CD4-positive, alpha-beta T cell treated with Interleukin-17A for 1 hour (primary cell): Measurements from ENCODE around the gene ACVRL1.
A peak's percentile ranks its signal among the peaks of the same experiment; 100 is the strongest.
"Not testable (repeated sequence)": the region's sequence is repeated elsewhere in the genome, so short reads cannot be mapped to it uniquely, and the experiment has no call there.

Experiments
- DNase-seq: peaks from one replicate; pipeline ENCODE4 v3.0.0-alpha.2; 2020

ACVRL1 gene

GRCh38 chr12:51874486-51874885, 32.8 kb upstream of the ACVRL1 start:
- no peak for DNase-seq

DNA sequence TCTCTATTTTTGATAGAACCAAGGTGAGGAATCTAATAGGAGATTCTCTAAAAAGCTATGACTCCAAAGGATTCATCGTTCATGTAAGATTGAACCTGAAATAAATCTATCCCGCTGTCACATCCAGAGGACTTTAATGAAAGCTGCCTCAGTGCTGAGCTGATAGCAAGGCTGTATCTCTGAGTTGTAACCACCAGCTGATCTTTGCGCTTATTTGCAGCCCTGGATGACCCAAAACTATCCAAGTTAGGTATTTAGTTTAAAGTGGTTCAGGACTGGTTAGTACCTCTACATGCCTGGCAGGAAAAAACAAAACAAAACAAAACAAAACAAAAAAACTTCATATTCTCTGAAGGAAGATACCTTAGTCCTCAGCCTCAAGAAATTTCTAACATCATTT, 28.2 kb upstream of the ACVRL1 start:
- no peak for DNase-seq

DNA sequence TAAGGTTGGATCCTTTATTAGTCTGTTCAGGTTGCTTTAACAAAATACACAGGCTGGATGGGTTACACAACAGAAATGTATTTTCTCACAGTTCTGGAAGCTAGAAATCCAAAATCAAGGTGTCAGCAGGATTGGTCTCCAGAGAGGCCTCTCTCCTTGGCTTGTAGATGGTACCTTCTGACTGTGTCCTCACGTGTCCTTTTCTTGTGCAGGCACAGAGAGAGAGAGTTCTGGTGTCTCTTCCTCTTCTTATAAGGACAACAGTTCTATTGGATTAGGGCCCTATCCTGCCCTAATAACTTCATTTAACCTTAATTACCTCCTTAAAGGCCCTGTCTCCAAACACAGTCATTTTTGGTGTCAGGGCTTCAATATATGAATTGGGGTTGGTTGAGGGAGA, 24.0 kb upstream of the ACVRL1 start:
- DNase-seq, result no peak

- no peak for DNase-seq
These were observed 23.2 kb upstream of the ACVRL1 start for GRCh38 chr12:51883998-51884675.

GRCh38 chr12:51884676-51885229, 22.6 kb upstream of the ACVRL1 start:
- no peak for DNase-seq

GRCh38 chr12:51885294-51886020, 21.8 kb upstream of the ACVRL1 start:
- not testable (repeated sequence) for DNase-seq

- peak; percentile 58 for DNase-seq
These were observed 21.1 kb upstream of the ACVRL1 start for GRCh38 chr12:51886021-51886710.

DNA sequence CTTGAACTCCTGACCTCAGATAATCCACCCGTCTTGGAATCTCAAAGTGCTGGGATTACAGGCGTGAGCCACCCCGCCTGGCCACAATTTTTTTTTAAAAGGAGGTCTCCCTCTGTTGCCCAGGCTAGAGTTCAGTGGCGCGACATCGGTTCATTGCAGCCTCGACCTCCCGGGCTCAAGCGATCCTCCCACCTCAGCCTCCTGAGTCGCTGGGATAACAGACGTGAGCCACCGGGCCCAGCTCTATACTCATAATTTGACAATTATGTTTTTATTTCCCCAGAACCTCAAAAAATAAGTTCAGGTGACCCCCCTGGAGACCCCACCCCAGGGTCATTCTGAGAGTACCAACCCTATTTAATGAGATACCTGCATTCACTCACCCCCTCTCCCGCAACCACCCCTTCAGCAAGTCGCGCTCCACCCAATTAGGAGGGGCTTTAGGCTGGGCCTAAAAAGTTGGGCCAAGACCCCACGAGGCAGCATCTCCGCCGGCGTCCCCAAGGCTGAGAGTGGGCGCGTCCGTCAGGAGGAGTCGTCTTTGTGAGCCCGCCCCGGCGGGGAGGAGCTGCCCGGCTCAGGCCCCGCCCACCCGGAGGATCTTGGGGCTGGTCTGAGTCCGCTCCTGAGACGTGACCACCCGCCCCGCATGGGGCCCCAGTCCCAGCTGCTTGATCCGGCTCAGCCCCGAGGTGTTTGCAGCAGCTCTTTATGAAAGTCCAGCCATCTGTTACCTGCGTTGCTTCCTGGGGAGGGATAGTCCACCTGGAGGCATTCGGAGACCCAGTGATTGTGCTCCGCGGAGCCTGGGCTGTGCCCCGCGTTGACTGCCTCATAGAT, 19.6 kb upstream of the ACVRL1 start, which contains the start of gene ANKRD33:
TSS of gene ANKRD33 (plus strand) at position 628 of the 840 bp plus-strand sequence. CDS start at position 712, 84 bp downstream.
- DNase-seq, result no peak

DNA sequence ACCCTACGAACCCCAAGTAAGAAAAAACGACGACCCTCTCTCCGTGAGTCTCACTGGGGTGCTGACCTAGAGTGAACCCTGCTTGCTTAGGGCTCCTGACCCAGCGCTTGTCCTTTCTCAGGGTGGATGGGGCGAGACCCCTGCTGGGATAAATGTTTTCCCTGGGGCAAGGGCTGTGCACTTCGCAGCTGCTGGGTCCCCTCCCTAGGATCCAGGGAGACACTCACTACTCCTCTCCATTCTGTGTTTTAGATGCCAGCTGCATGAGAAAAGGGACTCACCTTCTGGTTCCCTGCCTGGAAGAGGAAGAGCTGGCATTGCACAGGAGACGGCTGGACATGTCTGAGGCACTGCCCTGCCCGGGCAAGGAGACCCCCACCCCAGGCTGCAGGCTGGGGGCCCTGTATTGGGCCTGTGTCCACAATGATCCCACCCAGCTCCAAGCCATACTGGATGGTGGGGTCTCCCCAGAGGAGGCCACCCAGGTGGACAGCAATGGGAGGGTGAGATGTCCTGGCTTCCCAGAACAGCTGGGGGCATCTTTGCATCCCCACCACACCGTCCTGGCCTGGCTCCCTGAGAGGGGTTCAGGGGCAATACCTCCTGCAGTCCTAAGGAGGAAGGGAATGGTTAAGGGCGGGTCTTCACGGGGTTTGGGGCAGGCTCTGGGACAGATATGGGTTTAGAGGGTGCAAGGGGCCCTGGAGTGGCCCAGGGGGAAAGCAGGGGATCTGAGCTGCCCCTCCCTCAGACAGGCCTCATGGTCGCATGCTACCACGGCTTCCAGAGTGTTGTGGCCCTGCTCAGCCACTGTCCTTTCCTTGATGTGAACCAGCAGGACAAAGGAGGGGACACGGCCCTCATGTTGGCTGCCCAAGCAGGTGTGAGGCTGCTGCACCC, 18.7 kb upstream of the ACVRL1 start:
- DNase-seq, result no peak

DNA sequence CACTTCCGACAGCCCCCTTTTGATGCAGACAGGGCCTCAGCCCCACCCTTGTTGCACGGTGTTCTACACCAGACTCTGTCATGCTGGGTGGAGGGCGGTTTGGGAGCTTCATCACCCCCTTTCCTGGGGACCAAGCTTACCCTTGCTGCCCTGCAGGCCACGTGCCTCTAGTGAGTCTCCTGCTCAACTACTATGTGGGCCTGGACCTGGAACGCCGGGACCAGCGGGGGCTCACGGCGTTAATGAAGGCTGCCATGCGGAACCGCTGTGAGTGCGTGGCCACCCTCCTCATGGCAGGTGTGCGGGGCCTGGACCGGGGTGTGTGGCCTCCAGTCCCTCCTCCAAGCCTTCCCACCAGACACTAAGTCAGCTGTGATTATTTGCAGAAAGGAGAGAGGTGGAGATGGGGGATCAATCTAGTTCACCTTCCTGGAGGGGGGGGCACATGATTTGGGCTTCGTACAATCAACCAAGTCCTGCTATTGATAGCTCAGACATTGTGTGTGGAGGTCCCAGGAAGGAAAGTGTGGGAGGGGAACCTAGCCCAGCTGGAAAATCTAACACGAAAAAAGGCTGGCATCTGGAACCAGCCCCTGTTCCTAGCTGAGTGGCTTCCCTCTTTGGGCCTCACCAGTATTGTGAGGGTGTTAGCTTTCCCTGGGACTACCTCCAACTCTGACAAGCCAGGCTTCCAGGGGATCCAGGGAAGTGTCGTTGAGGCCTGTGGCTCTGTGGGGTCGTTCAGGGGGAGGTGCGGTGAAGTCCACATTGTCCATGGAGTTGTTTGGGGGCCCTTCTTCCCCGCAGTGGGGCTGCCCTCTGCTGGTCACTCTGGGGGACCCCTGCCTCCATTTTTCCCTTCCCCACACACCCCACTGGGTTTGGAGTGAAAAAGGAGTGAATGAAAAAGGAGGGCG, 17.8 kb upstream of the ACVRL1 start:
- DNase-seq, result no peak

GRCh38 chr12:51890133-51890464, 17.2 kb upstream of the ACVRL1 start:
- no peak for DNase-seq

GRCh38 chr12:51890511-51891171, 16.7 kb upstream of the ACVRL1 start:
- no peak for DNase-seq

DNA sequence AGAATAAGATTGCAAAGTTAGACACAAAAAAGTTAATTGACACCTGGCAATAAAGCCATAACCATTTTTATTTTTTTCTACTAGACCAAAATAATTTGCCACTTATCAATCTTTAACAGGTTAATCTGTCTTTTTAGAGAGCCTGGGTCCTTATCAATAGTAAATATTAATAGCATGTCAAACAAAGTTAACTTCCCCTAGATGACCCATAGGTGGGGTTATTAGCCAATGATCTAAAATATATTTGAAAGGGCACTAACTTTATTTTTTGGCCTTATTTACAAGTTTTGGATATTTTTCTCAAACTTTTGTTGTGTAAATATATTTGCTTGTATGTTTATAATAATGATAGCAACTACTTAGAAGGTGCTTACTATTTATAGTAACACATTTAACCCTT, 15.5 kb upstream of the ACVRL1 start:
- no peak for DNase-seq

- no peak for DNase-seq
These were observed 13.5 kb upstream of the ACVRL1 start for GRCh38 chr12:51893786-51894185.

GRCh38 chr12:51895378-51896135, 11.7 kb upstream of the ACVRL1 start:
- no peak for DNase-seq

GRCh38 chr12:51896236-51896635, 11.1 kb upstream of the ACVRL1 start:
- no peak for DNase-seq

- no peak for DNase-seq
These were observed 10.1 kb upstream of the ACVRL1 start for GRCh38 chr12:51897181-51897580.

GRCh38 chr12:51898506-51898905, 8.8 kb upstream of the ACVRL1 start:
- no peak for DNase-seq

GRCh38 chr12:51898937-51899336, 8.4 kb upstream of the ACVRL1 start:
- DNase-seq, result no peak
